Nucleus accumbens (tissue), 56 donors: ENCODE results near the gene NCR3LG1.

Source experiments
- DNase-seq, 56 donors: peaks; one replicate each; lab custom pipeline; 2025; lab: John Stamatoyannopoulos, UW

Gene NCR3LG1

GRCh38 chr11:17351510-17352176, at the start of gene NCR3LG1:
Gene NCR3LG1, plus strand, starts transcription at chr11:17351800. Its CDS starts 170 bp downstream, at chr11:17351970.
- DNase-seq = peak in 44 of 56 donors; percentile 8 to 74 (median 43)

- DNase-seq = no peak
Observed at GRCh38 chr11:17313349-17314231, 38.0 kb upstream of the NCR3LG1 start.

- no peak for DNase-seq
Observed at GRCh38 chr11:17314232-17314547, 37.4 kb upstream of the NCR3LG1 start.

- no peak for DNase-seq
Observed at GRCh38 chr11:17314904-17315426, 36.6 kb upstream of the NCR3LG1 start.

- no peak for DNase-seq
Observed at GRCh38 chr11:17328871-17329494, 22.6 kb upstream of the NCR3LG1 start.

GRCh38 chr11:17331669-17332068, 19.9 kb upstream of the NCR3LG1 start:
- no peak for DNase-seq

- peak in 9 of 56 donors; percentile 4 to 41 (median 14) for DNase-seq
Observed at GRCh38 chr11:17333799-17334586, 17.6 kb upstream of the NCR3LG1 start.

- no peak for DNase-seq
Observed at GRCh38 chr11:17343257-17343656, 8.3 kb upstream of the NCR3LG1 start.

- DNase-seq = no peak
Observed at GRCh38 chr11:17343907-17344306, 7.7 kb upstream of the NCR3LG1 start.

GRCh38 chr11:17347676-17348075, 3.9 kb upstream of the NCR3LG1 start:
- no peak for DNase-seq

GRCh38 chr11:17350455-17351171, 987 bp upstream of the NCR3LG1 start:
- DNase-seq = no peak

GRCh38 chr11:17351172-17351509, 459 bp upstream of the NCR3LG1 start:
- DNase-seq = no peak

GRCh38 chr11:17352950-17353820, 1.6 kb downstream of the NCR3LG1 start:
- DNase-seq = peak in 49 of 56 donors; percentile 20 to 80 (median 60)

GRCh38 chr11:17353821-17354600, 2.4 kb downstream of the NCR3LG1 start:
- no peak for DNase-seq

GRCh38 chr11:17354601-17354991, 3.0 kb downstream of the NCR3LG1 start:
- peak in 26 of 56 donors; percentile 3 to 71 (median 22) for DNase-seq

GRCh38 chr11:17366495-17366894, 14.9 kb downstream of the NCR3LG1 start:
- DNase-seq = no peak

GRCh38 chr11:17368551-17368950, 17.0 kb downstream of the NCR3LG1 start:
- DNase-seq = no peak

GRCh38 chr11:17369094-17369493, 17.5 kb downstream of the NCR3LG1 start:
- no peak for DNase-seq
